DOHH2 (cell line): ENCODE results near the gene UTS2.

Experiments used
- EZH2phosphoT487 ChIP-seq: fragments of 200-600 bp; sonication (generic); IDR thresholded peaks from 2 replicates; pipeline ENCODE4 v1.6.1; 2017; ENCODE audit warnings: borderline replicate concordance, mild to moderate bottlenecking, antibody characterized with exemption, low read length, moderate library complexity, mixed read lengths
- TF ChIP-seq, protein P1 (sequence below): fragments of 200-600 bp; sonication (generic); IDR thresholded peaks from one replicate; pipeline ENCODE4 v1.5.1; 2014; ENCODE audit warnings: antibody characterized with exemption, mild to moderate bottlenecking, low read depth, low read length; ENCODE audit not compliant: poor library complexity, severe bottlenecking

DNA sequence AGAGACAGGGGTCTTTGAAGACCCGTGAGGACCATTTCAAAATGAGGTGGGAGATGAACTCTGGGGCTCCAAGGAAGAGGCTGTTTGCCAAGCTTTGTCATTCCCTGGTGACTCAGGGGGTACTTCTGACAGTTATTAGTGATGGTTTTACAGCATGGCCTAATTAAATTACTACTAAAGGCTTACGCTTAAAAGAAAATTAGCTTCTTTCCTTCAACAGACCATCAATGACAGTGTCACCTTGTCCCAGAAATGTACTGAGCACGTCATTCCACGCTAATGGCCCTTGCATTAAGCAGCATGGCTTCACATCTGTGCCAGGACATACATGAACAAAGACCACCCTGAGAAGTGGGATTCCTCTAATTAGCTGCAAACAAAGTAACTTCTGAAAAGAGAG is 5.1 kb upstream of the UTS2 start:
- TF ChIP-seq, protein P1, sequence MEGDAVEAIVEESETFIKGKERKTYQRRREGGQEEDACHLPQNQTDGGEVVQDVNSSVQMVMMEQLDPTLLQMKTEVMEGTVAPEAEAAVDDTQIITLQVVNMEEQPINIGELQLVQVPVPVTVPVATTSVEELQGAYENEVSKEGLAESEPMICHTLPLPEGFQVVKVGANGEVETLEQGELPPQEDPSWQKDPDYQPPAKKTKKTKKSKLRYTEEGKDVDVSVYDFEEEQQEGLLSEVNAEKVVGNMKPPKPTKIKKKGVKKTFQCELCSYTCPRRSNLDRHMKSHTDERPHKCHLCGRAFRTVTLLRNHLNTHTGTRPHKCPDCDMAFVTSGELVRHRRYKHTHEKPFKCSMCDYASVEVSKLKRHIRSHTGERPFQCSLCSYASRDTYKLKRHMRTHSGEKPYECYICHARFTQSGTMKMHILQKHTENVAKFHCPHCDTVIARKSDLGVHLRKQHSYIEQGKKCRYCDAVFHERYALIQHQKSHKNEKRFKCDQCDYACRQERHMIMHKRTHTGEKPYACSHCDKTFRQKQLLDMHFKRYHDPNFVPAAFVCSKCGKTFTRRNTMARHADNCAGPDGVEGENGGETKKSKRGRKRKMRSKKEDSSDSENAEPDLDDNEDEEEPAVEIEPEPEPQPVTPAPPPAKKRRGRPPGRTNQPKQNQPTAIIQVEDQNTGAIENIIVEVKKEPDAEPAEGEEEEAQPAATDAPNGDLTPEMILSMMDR: no peak
- no peak for TF ChIP-seq EZH2phosphoT487
